OCI-LY3 (cell line): Measurements from ENCODE around the gene RIMKLB.

ENCODE experiments used
- CTCF ChIP-seq: fragments of 200-600, 300-600 bp; sonication (generic); IDR thresholded peaks from 2 replicates; pipeline ENCODE4 v1.5.1; 2014; ENCODE audit warnings: antibody characterized with exemption, low read length, low read depth
- EZH2phosphoT487 ChIP-seq: fragments of 200-600 bp; shearing (Covaris generic); IDR thresholded peaks from 2 replicates; pipeline ENCODE4 v1.6.1; 2018; ENCODE audit warnings: antibody characterized with exemption, mixed run types, low read depth

GRCh38 chr12:8687846-8688601 is 9.8 kb upstream of the RIMKLB start:
- no peak for TF ChIP-seq CTCF
- TF ChIP-seq EZH2phosphoT487 = no peak
